Vein endothelial cell (primary cell): Measurements from ENCODE around the gene SLC9A8. TPM values are rescaled to one million over a fixed set of nuclear protein-coding genes. Genes with fewer than 3 reads are reported as not detected.

Experiments
- small RNA-seq: library from RNA; depleted of rRNA; stranded (forward); fragments of <200 nt; gene quantifications from one replicate; pipeline ENCODE3, GENCODE V24; 2012
- total RNA-seq: library from RNA; depleted of rRNA; stranded (reverse); fragments of >200 nt; gene quantifications from 2 replicates; pipeline ENCODE4 v1.2.3, GENCODE V29; 2012

Gene SLC9A8, protein sequence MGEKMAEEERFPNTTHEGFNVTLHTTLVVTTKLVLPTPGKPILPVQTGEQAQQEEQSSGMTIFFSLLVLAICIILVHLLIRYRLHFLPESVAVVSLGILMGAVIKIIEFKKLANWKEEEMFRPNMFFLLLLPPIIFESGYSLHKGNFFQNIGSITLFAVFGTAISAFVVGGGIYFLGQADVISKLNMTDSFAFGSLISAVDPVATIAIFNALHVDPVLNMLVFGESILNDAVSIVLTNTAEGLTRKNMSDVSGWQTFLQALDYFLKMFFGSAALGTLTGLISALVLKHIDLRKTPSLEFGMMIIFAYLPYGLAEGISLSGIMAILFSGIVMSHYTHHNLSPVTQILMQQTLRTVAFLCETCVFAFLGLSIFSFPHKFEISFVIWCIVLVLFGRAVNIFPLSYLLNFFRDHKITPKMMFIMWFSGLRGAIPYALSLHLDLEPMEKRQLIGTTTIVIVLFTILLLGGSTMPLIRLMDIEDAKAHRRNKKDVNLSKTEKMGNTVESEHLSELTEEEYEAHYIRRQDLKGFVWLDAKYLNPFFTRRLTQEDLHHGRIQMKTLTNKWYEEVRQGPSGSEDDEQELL
- total RNA-seq, result 8.2 and 10.4 TPM in 2 replicates

DNA sequence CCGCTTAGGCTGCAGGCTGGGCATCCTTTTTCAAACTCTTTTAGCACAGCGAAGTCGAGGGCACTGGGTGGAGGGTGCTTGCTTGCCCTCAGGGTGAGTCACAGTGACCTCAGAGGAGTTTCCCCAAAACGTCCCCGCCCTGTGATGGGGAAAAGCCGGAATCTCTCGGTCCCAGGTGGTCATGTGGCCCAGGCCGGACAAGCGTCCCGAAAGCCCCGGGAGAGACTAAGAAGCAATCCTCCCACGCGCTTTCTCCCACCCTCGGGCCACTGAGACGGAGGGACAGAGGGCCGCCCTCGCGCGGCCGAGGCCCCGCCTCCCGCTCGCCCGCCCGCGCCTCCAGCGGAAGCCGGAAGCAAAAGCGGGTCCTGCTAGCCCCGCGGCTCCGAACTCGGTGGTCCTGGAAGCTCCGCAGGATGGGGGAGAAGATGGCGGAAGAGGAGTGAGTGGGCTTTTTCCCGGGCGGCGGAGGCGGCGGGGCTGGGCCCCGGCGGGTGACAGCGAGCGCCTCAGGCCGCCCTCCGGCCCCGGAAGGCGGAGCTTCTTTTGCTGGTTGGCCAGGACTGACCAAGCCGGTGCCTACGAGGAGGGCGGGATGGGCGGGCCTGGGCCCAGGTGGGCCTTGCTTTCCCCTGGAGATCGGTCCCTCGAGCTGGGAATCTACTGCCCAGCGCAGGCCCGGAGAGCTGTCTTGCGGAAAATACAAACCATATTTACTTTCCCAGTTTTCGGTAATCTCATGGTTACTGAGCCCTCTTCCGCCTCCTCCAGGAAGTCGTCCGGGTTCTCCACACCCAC is at the start of gene SLC9A8:
SLC9A8 (plus strand) TSS at position 322 of the 798 bp plus-strand sequence; CDS start at position 417, 95 bp downstream.

DNA sequence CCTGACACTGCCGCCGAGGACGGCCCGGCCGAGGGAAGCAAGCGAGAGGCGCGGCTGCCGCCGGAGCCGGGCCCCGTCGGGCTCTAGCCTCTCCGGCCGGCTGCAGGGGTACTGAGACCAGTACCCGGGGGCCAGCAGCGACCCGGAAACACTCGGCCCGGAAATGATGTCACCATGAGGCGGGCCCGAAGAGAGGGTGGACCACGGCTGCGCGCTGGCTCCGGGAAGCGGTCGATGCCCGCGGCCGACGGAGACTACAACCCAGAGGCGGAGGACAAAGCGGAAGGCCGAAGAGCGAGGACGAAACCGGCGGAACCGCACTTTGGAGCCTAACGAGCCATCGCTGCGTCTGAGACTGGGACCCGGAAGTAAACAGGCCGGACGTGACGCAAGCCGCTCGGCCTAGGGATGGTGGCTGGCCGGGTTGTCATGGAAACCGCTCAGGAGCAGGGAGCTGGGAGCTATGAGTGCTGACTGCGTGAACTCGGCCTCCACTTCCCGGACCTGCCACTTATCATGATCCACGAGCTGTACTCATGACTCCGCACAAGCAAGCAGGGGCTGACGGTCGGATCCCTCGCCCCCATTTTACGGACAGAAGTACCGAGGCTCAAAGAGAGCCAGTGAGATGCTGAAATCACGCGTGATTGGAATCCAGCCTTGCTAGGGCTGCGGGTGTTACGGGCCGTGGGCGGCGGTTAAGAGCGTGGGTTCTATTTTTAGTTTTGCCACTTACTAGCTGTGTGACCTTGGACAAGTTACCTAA is 102.9 kb downstream of the SLC9A8 start, which contains the start of gene SPATA2:
SPATA2 (minus strand) TSS at position 150 of the 766 bp plus-strand sequence. CDS start 7,039 bp downstream, outside the sequence.

DNA sequence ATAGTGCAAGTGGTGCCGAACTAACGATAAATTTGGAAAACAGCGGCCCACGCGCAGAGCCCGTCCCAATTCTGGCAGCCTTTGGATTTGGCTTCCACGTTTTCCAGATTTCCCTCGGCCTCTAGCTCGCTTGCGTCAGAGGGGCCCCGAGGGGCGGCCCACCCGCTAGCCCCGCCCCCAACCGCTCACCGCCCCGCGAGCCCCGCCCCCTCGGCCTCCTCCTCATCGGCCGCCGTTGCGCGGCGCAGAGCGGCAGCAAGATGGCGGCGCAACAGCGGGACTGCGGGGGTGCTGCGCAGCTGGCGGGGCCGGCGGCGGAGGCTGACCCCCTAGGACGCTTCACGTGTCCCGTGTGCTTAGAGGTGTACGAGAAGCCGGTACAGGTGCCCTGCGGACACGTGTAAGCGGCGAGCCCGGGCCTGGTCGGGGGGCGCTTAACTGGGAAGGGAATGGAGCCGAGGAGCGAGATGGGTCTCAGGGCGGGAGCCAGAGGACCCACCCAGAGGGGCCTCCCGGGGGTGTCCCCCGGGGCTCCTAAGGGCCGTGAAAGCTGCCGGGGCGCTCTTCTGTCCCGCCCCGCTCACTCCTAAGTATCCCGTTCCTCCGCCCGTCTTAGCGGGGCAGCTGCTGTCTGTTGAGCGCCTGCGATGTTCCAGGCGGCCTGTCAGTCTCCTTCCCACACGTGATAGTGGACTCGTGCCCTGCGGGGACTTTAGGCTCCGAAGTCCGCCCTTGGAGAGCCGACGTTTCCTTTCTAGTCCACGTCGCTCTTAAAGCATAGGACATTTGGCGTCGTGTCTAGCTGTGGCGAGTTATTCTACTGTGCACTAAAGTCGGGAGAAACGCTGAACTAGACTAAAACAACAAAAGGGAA is 123.8 kb downstream of the SLC9A8 start, which contains the start of gene RNF114:
RNF114 (plus strand) TSS at position 245 of the 874 bp plus-strand sequence; CDS start at position 261, 16 bp downstream.

Small RNA genes lying within 50 kb of the gene (small RNA-seq; reads per million reads assigned to genes)
- not detected for gene RF00017
- gene RF00019, result not detected
- gene RNU6-919P, result not detected

Other genes with a start within 250 kb of the SLC9A8 start
- gene PTGIS, start 244.7 kb upstream of the SLC9A8 start, total RNA-seq, result 1.4 and 5.9 TPM in 2 replicates
- 66.3 and 72.1 TPM in 2 replicates for gene B4GALT5, start 99.0 kb upstream of the SLC9A8 start, total RNA-seq
- 3.5 and 4.2 TPM in 2 replicates for gene SPATA2, start 102.7 kb downstream of the SLC9A8 start, total RNA-seq
- gene RNF114, start 123.6 kb downstream of the SLC9A8 start, total RNA-seq, result 80.0 and 96.7 TPM in 2 replicates
- gene SNAI1, start 170.2 kb downstream of the SLC9A8 start, total RNA-seq, result 5.3 and 6.5 TPM in 2 replicates